ENCODE data around the gene CLDN14.

Gene CLDN14

GRCh38 chr21:36518883-36519492 lies 39.1 kb upstream of the CLDN14 start:
- FAIRE-seq, result no peak
- DNase-seq (ENCODE audit: insufficient read length, low spot score), result no peak
- TF ChIP-seq CTCF (IDR thresholded peaks at IDR 0.05; ENCODE audit: insufficient read depth, missing control alignments), result no peak

GRCh38 chr21:36517366-36518075 lies 37.6 kb upstream of the CLDN14 start:
- TF ChIP-seq CTCF (IDR thresholded peaks at IDR 0.05; ENCODE audit: insufficient read depth, missing control alignments), result no peak
- FAIRE-seq (no peak), DNase-seq (ENCODE audit: insufficient read length, low spot score) (no peak)

- FAIRE-seq (no peak), DNase-seq (ENCODE audit: insufficient read length, low spot score) (no peak)
- TF ChIP-seq CTCF (IDR thresholded peaks at IDR 0.05; ENCODE audit: insufficient read depth, missing control alignments), result no peak
Observed at GRCh38 chr21:36516281-36516680, 36.4 kb upstream of the CLDN14 start.

- DNase-seq (ENCODE audit: insufficient read length, low spot score), result no peak
- no peak for TF ChIP-seq CTCF (IDR thresholded peaks at IDR 0.05; ENCODE audit: insufficient read depth, missing control alignments)
- no peak for FAIRE-seq
Observed at GRCh38 chr21:36513430-36513829, 33.5 kb upstream of the CLDN14 start.

GRCh38 chr21:36512971-36513370 lies 33.0 kb upstream of the CLDN14 start:
- FAIRE-seq (no peak), DNase-seq (ENCODE audit: insufficient read length, low spot score) (no peak)
- TF ChIP-seq CTCF (IDR thresholded peaks at IDR 0.05; ENCODE audit: insufficient read depth, missing control alignments), result no peak

- no peak for TF ChIP-seq CTCF (IDR thresholded peaks at IDR 0.05; ENCODE audit: insufficient read depth, missing control alignments)
- DNase-seq (ENCODE audit: insufficient read length, low spot score) (no peak), FAIRE-seq (no peak)
Observed at GRCh38 chr21:36511484-36512220, 31.7 kb upstream of the CLDN14 start.
